Cardiac muscle cell (in vitro differentiated cells and primary cell): ENCODE data around the gene STAB2. TPM values are rescaled to one million over a fixed set of nuclear protein-coding genes. Genes with fewer than 3 reads are reported as not detected.
A peak's percentile ranks its signal among the peaks of the same experiment; 100 is the strongest.

Experiments
- DNase-seq, 2 donors: peaks; one replicate each; pipeline versions ENCODE4 v3.0.0 to v3.0.0-alpha.2; 2010 to 2017; ENCODE audit warnings: low read depth in 1 of 2, low spot score in 1 of 2
- H3K27ac ChIP-seq: fragments of 200-600 bp; sonication (generic); 2 replicates; pipeline ENCODE4 v1.5.1; 2016
- H3K27me3 ChIP-seq: fragments of 200-600 bp; sonication (generic); 2 replicates; pipeline ENCODE4 v1.6.0; 2016; ENCODE audit warnings: control low read depth
- H3K36me3 ChIP-seq: fragments of 200-600 bp; sonication (generic); 2 replicates; pipeline ENCODE4 v1.5.1; 2016; ENCODE audit warnings: control low read depth
- H3K4me1 ChIP-seq: fragments of 200-600 bp; sonication (generic); 2 replicates; pipeline ENCODE4 v1.8.1; 2017; ENCODE audit warnings: low read depth, mild to moderate bottlenecking, mixed run types
- H3K4me3 ChIP-seq: fragments of 200-600 bp; sonication (generic); 2 replicates; pipeline ENCODE4 v1.5.1; 2016; ENCODE audit warnings: mild to moderate bottlenecking
- H3K9me3 ChIP-seq: fragments of 200-600 bp; sonication (generic); 2 replicates; pipeline ENCODE4 v1.5.1; 2017; ENCODE audit warnings: low read depth, mild to moderate bottlenecking, control low read depth
- polyA plus RNA-seq: library from polyadenylated mRNA; unstranded; fragments of >200 nt; fragmentation: Nextera tagmentation; extraction: Ambion mirVana; gene quantifications from 2 replicates; pipeline ENCODE4 v1.2.1, GENCODE V29; 2016
- total RNA-seq: library from RNA; depleted of rRNA; stranded (reverse); fragments of >200 nt; gene quantifications from 2 replicates; pipeline ENCODE4 v1.2.3, GENCODE V29; 2016
- TF ChIP-seq, protein P1 (sequence below): IDR thresholded peaks from 2 replicates; pipeline ENCODE4 v1.5.1; 2012; ENCODE audit warnings: low read depth, mild to moderate bottlenecking, low read length

STAB2 gene
- total and polyA plus RNA-seq, 2 experiments from 2014 or later = 0.03 TPM; not detected in 1

DNA sequence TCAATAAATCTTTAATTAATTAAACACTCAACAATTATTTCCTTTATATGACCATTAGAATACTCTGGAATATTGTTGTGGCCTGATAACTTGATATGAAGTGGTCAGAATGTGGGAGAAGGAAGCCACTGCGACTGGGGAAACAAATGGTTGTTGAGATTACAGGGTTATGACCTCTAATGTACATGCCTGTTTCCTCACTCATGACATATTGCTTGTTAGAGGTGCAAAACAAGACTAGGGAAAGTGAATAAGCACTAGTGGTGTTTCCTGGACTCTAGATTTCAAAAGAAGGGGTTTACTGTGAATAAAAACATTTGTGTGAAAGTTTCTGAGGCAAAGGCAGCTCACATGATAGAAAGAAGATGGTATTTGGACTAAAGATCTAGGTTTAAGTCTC, 53.3 kb downstream of the STAB2 start:
- H3K4me1 ChIP-seq = no peaks in the 10 kb centered on the region
- no peak overlapping the region for H3K27ac ChIP-seq
- TF ChIP-seq, protein P1, sequence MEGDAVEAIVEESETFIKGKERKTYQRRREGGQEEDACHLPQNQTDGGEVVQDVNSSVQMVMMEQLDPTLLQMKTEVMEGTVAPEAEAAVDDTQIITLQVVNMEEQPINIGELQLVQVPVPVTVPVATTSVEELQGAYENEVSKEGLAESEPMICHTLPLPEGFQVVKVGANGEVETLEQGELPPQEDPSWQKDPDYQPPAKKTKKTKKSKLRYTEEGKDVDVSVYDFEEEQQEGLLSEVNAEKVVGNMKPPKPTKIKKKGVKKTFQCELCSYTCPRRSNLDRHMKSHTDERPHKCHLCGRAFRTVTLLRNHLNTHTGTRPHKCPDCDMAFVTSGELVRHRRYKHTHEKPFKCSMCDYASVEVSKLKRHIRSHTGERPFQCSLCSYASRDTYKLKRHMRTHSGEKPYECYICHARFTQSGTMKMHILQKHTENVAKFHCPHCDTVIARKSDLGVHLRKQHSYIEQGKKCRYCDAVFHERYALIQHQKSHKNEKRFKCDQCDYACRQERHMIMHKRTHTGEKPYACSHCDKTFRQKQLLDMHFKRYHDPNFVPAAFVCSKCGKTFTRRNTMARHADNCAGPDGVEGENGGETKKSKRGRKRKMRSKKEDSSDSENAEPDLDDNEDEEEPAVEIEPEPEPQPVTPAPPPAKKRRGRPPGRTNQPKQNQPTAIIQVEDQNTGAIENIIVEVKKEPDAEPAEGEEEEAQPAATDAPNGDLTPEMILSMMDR = no peak
- no peaks in the 10 kb centered on the region for H3K9me3 ChIP-seq
- DNase-seq = peak in 1 of 2 donors; percentile 15
- H3K27me3 ChIP-seq = no peaks in the 10 kb centered on the region
- H3K4me3 ChIP-seq = no peak overlapping the region
- H3K36me3 ChIP-seq = no peaks in the 10 kb centered on the region

DNA sequence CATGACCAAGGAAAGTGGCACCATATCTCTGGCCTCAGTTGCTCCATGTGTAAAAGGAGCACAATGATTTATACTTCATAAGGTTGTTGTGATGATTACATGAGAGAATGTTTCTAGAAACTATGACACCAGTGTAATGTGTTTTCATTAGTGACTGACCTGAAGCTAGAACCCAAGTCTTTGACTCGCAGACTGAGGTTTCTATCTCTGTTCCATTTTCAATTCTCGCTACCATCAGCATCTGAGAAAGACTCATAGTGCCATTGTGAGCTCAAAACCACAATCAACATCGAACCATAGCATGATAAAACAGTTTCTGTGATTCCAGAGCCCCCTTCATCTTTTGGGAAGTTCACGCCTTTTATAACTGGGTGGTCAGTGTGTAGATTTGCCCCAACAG, 53.8 kb downstream of the STAB2 start:
- no peak for DNase-seq
- Histone ChIP-seq H3K4me3 (no peak overlapping the region), H3K9me3 (no peaks in the 10 kb centered on the region), H3K27ac (no peak overlapping the region), H3K36me3 (no peaks in the 10 kb centered on the region), H3K4me1 (no peaks in the 10 kb centered on the region), H3K27me3 (no peaks in the 10 kb centered on the region)
- TF ChIP-seq, protein P1 = no peak

DNA sequence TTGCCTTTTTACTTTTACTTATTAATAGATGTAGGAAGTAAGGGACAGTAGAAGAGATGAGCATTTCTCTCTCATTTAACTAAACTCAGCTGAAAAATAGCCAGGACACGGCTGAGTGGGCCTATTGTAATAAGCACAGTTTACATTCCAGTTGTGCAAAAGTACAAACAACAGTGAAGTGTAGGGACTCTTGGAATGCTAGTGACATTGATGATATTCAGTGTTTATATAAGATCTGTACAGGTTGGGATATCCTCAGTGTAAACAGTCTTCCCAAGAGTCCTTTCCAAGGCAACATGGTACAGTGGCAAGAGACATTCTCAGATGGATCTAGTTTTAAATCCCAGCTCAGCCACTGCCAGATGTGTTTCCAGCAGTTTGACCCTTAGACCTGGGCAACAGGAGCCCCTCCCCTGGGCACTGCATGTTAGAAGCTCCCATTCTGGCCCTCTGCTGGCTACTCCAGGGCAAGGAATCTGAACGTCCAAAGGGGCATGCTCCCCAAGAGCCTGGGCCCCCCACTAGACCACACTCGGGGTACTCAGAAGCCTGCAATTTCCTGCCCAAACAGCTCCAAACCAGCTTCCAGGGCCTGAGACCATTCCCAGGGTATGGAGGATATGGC, 55.3 kb downstream of the STAB2 start:
- Histone ChIP-seq H3K27me3 (no peaks in the 10 kb centered on the region), H3K4me3 (no peak overlapping the region), H3K4me1 (peaks cover 6% of the 10 kb centered on the region), H3K36me3 (no peaks in the 10 kb centered on the region), H3K27ac (no peak overlapping the region), H3K9me3 (no peaks in the 10 kb centered on the region)
- TF ChIP-seq, protein P1 = no peak
- DNase-seq = no peak

DNA sequence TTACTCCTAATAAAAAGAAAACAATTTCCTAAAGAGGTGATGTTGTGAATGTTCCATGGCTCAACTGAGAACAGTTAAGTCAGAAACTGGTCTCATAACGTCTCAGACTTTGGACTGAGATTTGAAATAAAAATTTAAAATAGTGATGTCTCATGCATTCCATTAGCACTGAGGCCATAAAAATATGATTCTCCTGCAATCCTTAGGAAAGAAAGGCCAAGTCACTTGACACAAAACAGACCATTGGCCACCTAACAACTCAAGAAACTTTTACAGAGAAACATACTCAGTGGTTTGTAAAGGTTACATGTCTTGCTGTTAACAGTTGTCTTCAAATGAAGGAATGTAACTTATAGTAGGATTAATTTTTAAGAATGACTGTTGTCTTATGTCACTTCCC, 58.1 kb downstream of the STAB2 start:
- TF ChIP-seq, protein P1 = no peak
- no peaks in the 10 kb centered on the region for H3K36me3 ChIP-seq

DNA sequence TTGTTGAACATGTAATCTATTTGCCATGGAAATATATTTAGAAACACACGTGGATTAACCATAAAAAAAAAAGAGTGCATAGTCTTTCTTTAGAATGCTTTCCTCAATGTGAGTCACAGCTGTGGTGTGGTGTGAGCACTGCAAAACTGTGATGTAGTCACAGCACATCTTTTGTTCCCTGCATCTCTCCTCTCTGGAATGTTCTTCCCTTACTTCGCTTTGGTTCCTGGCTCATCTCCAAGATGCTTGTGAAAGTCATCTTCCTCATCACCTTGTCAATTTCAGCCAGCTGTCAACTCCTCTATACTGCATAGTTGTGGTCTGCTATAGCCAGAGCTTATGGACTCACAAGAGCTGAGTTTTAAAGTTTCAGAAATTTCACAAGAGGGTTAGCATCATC, 60.2 kb downstream of the STAB2 start:
- Histone ChIP-seq H3K27me3 (no peaks in the 10 kb centered on the region), H3K36me3 (no peaks in the 10 kb centered on the region), H3K27ac (no peak overlapping the region), H3K9me3 (no peaks in the 10 kb centered on the region), H3K4me3 (no peak overlapping the region), H3K4me1 (peaks cover 8% of the 10 kb centered on the region)
- TF ChIP-seq, protein P1 = no peak
- peak in 1 of 2 donors; percentile 92 for DNase-seq

More for the DNA sequence above, 58.1 kb downstream of the STAB2 start:
- no peak overlapping the region for H3K4me3 ChIP-seq
- DNase-seq = peak in 1 of 2 donors; percentile 19
- no peak overlapping the region for H3K27ac ChIP-seq
- H3K4me1 ChIP-seq = peaks cover 8% of the 10 kb centered on the region
- no peaks in the 10 kb centered on the region for H3K9me3 ChIP-seq
- no peaks in the 10 kb centered on the region for H3K27me3 ChIP-seq
